ENCODE results near the gene SPATA9.
"Not testable (repeated sequence)": the region's sequence is repeated elsewhere in the genome, so short reads cannot be mapped to it uniquely, and the experiment has no call there.

The SPATA9 gene

DNA sequence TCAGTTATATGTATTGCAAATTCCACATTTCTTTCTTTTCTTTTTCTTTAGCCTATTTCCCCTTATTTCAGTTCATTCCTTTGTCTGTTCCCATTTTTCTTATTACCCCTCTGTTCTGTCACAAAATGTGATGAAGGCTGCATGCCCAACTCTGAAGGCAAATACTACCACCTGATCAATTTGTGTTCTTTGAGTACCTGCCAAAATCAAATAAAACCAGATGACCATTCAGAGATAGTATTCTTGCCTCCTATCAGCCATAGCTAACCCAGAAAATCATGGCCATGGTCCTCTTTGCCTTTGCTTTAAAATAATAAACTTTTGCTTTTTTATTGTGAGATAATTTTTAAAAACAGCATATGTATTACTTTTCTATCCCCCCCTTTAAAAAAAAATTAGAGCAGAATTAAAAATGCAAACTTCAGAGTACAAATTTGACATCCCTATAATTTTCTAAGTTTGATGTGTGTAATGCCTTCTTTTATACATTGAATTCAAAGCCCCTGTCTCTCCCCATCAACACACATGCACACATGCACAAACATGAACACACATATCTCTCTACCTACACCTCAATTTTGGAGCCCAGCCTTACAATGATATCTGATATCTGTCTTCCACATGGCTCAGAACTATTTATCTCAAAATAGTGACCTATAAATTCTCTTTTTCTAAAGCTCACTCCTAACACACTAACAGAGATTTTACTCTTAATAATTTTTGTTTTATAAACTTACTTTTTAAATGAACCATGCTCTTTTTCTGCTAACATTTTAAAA, 32.8 kb downstream of the SPATA9 start:
- H3K9ac ChIP-seq (ENCODE audit: low read depth, low read length), result no peak overlapping the region
- H3K36me3 ChIP-seq (ENCODE audit: insufficient read depth, low read length), result no peaks in the 10 kb centered on the region
- no peaks in the 10 kb centered on the region for H3K9me3 ChIP-seq (ENCODE audit: control insufficient read depth, insufficient read depth, low read length)
- H3K4me1 ChIP-seq (ENCODE audit: insufficient read depth, low read length), result peaks cover 7% of the 10 kb centered on the region; the same call in 1 of the 2 replicates

GRCh38 chr5:95649274-95649673, 33.5 kb downstream of the SPATA9 start:
- H3K9me3 ChIP-seq (ENCODE audit: control insufficient read depth, insufficient read depth, low read length), result no peaks in the 10 kb centered on the region
- peaks cover 7% of the 10 kb centered on the region; the same call in 1 of the 2 replicates for H3K4me1 ChIP-seq (ENCODE audit: insufficient read depth, low read length)
- no peaks in the 10 kb centered on the region for H3K36me3 ChIP-seq (ENCODE audit: insufficient read depth, low read length)
- H3K9ac ChIP-seq (ENCODE audit: low read depth, low read length), result no peak overlapping the region

DNA sequence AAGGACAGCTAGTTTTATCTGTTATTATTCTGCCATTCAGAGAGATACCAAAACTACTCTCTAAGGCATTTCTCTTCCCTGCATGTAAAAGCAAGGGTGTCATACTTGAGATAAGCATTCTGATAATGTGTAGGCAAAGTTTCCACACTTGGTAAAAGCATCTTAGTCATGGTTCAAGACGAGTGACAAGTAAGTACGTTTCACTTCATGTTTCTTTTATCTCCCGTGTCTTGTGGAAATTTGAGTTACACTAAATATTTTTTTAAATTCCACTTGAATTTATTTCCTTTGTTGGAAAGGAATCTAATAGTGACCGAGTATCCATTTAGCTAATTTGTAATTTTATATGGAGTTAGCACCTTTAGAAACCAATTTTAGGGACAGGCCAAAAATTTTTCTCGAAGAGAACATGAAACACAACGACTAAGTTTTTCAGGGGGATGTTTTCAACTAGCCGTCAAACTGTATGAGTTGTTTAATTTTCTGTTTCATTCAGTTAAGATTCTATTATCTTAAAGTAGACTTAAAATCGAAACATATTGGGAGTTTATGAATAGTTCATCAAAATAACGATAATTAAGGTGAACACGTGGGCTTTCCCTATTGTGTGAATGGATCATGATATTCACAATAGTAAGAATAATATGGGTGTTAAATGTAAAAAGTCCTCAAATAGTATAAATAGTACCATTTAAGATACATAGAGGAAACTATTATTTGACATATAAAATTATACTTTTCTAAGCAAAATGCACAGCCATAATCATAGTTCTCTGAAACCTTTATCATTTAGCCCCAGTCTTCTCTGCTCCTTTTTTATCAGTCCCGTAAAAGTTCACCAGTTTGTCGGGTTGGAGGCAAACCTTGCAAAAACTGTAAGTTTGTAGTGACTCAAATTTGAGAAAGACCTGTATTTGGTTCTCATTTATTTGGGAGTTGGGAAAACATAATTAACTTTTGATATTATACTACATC, 34.6 kb downstream of the SPATA9 start:
- Histone ChIP-seq H3K36me3 (ENCODE audit: insufficient read depth, low read length) (no peaks in the 10 kb centered on the region), H3K9ac (ENCODE audit: low read depth, low read length) (no peak overlapping the region), H3K4me1 (ENCODE audit: insufficient read depth, low read length) (peaks cover 7% of the 10 kb centered on the region; the same call in 1 of the 2 replicates), H3K9me3 (ENCODE audit: control insufficient read depth, insufficient read depth, low read length) (no peaks in the 10 kb centered on the region)

GRCh38 chr5:95646569-95647431, 36.0 kb downstream of the SPATA9 start, which contains the start of gene RFESD:
Gene RFESD, plus strand, starts transcription at chr5:95646777. Its CDS starts 5,495 bp downstream, at chr5:95652272.
- Histone ChIP-seq H3K4me1 (ENCODE audit: insufficient read depth, low read length) (peaks cover 7% of the 10 kb centered on the region; the same call in 1 of the 2 replicates), H3K9ac (ENCODE audit: low read depth, low read length) (peak within 1 kb of the TSS; percentile 77), H3K36me3 (ENCODE audit: insufficient read depth, low read length) (no peaks in the 10 kb centered on the region), H3K9me3 (ENCODE audit: control insufficient read depth, insufficient read depth, low read length) (no peaks in the 10 kb centered on the region)

- H3K4me1 ChIP-seq (ENCODE audit: insufficient read depth, low read length); H3K36me3 ChIP-seq (ENCODE audit: insufficient read depth, low read length); H3K9me3 ChIP-seq (ENCODE audit: control insufficient read depth, insufficient read depth, low read length): not testable (repeated sequence)
- H3K9ac ChIP-seq (ENCODE audit: low read depth, low read length), result peak overlapping the region; percentile 77; the same call in 1 of the 2 replicates
These were observed 36.6 kb downstream of the SPATA9 start for GRCh38 chr5:95646226-95646568.

DNA sequence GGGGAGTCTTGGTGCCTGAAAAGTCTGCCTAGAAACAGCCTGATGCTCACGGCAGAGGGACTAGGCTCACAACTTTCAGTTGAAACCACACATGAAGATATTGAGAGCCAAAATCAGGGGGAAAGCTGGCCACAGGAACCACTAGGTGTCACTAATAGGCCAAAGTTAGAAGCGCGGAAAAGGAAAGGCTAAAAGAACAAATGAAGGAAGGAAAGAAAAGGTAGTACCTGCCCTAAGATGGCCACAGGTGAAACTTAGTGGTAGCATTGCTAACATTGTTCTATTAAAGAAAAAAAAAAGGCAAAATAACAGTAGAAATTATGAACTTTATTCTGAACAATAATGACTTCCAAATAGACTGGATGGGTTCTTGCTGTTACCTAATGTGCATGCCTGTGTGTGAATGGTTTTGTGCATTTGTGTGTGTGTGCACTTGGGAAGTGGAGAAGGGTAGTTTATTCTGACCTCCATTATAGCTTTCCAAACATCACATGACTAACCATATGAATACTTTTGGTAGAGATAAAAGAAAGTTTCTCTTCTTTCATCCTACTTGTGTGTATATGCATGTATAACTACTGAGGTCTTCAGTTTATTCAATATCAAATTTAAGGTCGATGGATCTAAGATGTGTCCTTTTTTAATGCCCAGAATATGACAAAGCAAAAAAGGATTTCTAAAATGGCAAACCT, 38.3 kb downstream of the SPATA9 start:
- no peak overlapping the region for H3K9ac ChIP-seq (ENCODE audit: low read depth, low read length)
- H3K4me1 ChIP-seq (ENCODE audit: insufficient read depth, low read length), result peaks cover 7% of the 10 kb centered on the region; the same call in 1 of the 2 replicates

GRCh38 chr5:95643152-95643551, 39.6 kb downstream of the SPATA9 start:
- H3K9me3 ChIP-seq (ENCODE audit: control insufficient read depth, insufficient read depth, low read length), result no peaks in the 10 kb centered on the region
- H3K4me1 ChIP-seq (ENCODE audit: insufficient read depth, low read length), result peaks cover 7% of the 10 kb centered on the region; the same call in 1 of the 2 replicates
- no peaks in the 10 kb centered on the region for H3K36me3 ChIP-seq (ENCODE audit: insufficient read depth, low read length)
- no peak overlapping the region for H3K9ac ChIP-seq (ENCODE audit: low read depth, low read length)

More for the DNA sequence above, 38.3 kb downstream of the SPATA9 start:
- Histone ChIP-seq H3K36me3 (ENCODE audit: insufficient read depth, low read length) (no peaks in the 10 kb centered on the region), H3K9me3 (ENCODE audit: control insufficient read depth, insufficient read depth, low read length) (no peaks in the 10 kb centered on the region)

DNA sequence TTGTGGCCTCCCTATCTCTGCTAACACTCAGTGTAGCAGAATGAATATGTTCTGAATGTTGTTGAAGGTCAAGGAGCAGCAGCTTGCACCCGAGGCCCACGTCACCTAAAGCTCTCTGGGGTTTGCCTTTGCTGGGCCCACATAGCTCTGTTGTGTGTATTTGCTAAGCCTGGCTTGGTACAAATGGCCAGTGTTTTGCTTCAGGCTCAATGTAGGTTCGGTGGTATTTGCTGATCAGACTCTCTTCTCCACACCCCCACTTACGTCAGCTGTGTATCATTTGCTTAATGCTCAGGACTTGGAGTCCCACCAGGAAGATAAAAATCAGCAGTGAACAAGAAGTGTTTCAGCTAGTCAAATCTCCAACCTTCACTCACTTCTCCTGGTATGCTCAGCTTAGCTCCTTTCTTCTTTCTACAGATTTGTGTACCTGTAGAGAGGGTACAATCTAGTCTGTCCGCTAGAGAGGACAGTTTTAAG, 41.0 kb downstream of the SPATA9 start:
- Histone ChIP-seq H3K36me3 (ENCODE audit: insufficient read depth, low read length) (no peaks in the 10 kb centered on the region), H3K9ac (ENCODE audit: low read depth, low read length) (no peak overlapping the region), H3K4me1 (ENCODE audit: insufficient read depth, low read length) (no peaks in the 10 kb centered on the region), H3K9me3 (ENCODE audit: control insufficient read depth, insufficient read depth, low read length) (no peaks in the 10 kb centered on the region)

DNA sequence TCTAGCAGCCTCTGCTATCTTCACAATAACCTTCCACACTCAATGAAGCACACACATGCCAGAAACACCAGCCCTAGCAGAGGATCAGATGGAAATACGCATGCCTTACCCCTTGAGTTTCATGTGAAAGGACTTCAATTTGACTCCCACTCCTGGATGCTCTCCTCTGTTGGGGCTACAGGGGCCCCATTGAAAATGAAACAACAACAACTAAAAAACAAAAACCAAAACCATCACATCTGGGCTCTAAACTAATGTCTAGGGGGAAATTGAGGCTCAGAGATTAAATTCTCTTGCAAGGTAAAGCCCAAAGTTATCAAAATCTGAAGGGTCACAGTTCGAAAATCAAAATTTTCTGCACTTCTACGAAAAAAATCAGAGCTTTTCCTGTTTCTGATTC, 44.2 kb downstream of the SPATA9 start:
- no peaks in the 10 kb centered on the region for H3K36me3 ChIP-seq (ENCODE audit: insufficient read depth, low read length)
- H3K9me3 ChIP-seq (ENCODE audit: control insufficient read depth, insufficient read depth, low read length), result no peaks in the 10 kb centered on the region

DNA sequence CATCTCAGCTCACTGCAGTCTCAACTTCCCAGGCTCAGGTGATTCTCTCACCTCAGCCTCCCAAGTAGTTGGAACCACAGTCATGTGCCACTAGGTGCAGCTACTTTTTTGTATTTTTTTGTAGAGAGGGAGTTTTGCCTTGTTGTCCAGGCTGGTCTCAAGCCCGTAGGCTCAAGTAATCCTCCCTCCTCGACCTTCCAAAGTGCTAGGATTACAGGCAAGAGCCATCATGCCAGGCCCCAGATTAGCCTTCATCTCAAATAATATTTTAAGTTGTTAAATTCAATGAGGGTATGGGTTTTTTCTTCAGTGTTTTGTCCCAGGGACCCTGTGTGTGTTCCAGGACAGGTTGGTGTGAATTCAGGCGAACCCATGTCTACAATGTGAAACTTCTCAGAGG, 48.7 kb downstream of the SPATA9 start:
- no peaks in the 10 kb centered on the region for H3K36me3 ChIP-seq (ENCODE audit: insufficient read depth, low read length)
- peaks cover 1% of the 10 kb centered on the region for H3K9me3 ChIP-seq (ENCODE audit: control insufficient read depth, insufficient read depth, low read length)
- H3K4me1 ChIP-seq (ENCODE audit: insufficient read depth, low read length), result peaks cover 5% of the 10 kb centered on the region; the same call in 1 of the 2 replicates
- no peak overlapping the region for H3K9ac ChIP-seq (ENCODE audit: low read depth, low read length)

More for the DNA sequence above, 44.2 kb downstream of the SPATA9 start:
- Histone ChIP-seq H3K9ac (ENCODE audit: low read depth, low read length) (no peak overlapping the region), H3K4me1 (ENCODE audit: insufficient read depth, low read length) (no peaks in the 10 kb centered on the region)

GRCh38 chr5:95633671-95634070, 49.1 kb downstream of the SPATA9 start:
- Histone ChIP-seq H3K9ac (ENCODE audit: low read depth, low read length) (no peak overlapping the region), H3K9me3 (ENCODE audit: control insufficient read depth, insufficient read depth, low read length) (peaks cover 5% of the 10 kb centered on the region), H3K36me3 (ENCODE audit: insufficient read depth, low read length) (no peaks in the 10 kb centered on the region), H3K4me1 (ENCODE audit: insufficient read depth, low read length) (peaks cover 5% of the 10 kb centered on the region; the same call in 1 of the 2 replicates)

DNA sequence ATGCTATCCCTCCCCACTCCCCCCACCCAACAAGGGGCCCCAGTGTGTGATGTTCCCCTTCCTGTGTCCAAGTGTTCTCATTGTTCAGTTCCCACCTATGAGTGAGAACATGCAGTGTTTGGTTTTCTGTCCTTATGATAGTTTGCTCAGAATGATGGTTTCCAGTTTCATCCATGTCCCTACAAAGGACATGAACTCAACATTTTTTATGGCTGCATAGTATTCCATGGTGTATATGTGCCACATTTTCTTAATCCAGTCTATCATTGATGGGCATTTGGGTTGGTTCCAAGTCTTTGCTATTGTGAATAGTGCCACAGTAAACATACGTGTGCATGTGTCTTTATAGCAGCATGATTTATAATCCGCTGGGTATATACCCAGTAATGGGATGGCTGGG, 49.8 kb downstream of the SPATA9 start:
- H3K9ac ChIP-seq (ENCODE audit: low read depth, low read length); H3K4me1 ChIP-seq (ENCODE audit: insufficient read depth, low read length); H3K36me3 ChIP-seq (ENCODE audit: insufficient read depth, low read length): not testable (repeated sequence)
- H3K9me3 ChIP-seq (ENCODE audit: control insufficient read depth, insufficient read depth, low read length), result peaks cover 13% of the 10 kb centered on the region

DNA sequence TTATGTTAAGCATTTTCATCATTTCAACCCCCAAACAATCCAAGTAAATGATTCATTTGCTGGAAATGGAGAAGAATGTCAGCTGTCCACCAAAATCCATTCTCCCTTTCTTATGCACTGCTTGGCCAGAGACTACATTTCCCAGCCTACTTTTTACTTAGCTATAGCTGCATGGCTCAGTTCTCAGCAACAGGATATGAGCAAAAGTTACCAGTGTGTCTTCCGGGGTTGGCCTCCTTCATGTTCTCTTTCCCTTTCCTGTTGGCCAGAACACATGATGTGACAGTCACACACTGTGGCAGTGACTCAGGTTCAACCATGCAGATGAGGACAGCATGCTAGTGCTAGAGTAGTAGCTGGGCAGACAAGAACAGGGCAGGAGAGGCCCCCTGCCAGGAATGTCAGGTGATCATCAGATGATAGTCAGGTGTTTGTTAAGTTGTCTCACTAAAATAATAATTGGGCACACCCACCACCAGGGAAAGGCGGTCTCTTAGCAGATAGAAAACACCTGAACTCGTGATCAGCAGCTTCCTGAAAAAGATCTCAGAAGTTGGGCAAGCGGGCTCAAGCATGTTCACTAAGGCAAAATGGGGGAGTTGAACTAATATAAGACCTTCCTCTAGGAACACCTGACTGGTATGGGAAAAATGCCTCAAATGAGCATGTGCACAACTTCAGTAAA, 50.7 kb downstream of the SPATA9 start:
- no peaks in the 10 kb centered on the region for H3K36me3 ChIP-seq (ENCODE audit: insufficient read depth, low read length)
- H3K4me1 ChIP-seq (ENCODE audit: insufficient read depth, low read length), result peaks cover 5% of the 10 kb centered on the region; the same call in 1 of the 2 replicates
- no peak overlapping the region for H3K9ac ChIP-seq (ENCODE audit: low read depth, low read length)
- peaks cover 13% of the 10 kb centered on the region for H3K9me3 ChIP-seq (ENCODE audit: control insufficient read depth, insufficient read depth, low read length)

All from ES-I3 (cell line).